NCI-H69 (cell line): Measurements from ENCODE around the gene CMTM2.
"Not testable (repeated sequence)": the region's sequence is repeated elsewhere in the genome, so short reads cannot be mapped to it uniquely, and the experiment has no call there.

Experiments used
- DNase-seq: peaks from one replicate; lab custom pipeline; 2025; lab: John Stamatoyannopoulos, UW

The CMTM2 gene

DNA sequence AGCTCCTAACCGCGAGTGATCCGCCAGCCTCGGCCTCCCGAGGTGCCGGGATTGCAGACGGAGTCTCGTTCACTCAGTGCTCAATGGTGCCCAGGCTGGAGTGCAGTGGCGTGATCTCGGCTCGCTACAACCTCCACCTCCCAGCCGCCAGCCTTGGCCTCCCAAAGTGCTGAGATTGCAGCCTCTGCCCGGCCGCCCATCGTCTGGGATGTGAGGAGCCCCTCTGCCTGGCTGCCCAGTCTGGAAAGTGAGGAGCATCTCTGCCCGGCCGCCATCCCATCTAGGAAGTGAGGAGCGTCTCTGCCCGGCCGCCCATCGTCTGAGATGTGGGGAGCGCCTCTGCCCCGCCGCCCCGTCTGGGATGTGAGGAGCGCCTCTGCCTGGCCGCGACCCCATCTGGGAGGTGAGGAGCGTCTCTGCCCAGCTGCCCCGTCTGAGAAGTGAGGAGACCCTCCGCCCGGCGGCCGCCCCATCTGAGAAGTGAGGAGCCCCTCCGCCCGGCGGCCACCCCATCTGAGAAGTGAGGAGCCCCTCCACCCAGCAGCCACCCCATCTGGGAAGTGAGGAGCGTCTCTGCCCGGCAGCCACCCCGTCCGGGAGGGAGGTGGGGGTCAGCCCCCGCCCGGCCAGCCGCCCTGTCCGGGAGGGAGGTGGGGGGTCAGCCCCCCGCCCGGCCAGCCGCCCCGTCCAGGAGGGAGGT, 51.4 kb downstream of the CMTM2 start:
- DNase-seq, result not testable (repeated sequence)

- not testable (repeated sequence) for DNase-seq
Measured at GRCh38 chr16:66631558-66631957, 52.3 kb downstream of the CMTM2 start.

- DNase-seq, result no peak
Measured at GRCh38 chr16:66634527-66635196, 55.4 kb downstream of the CMTM2 start.

DNA sequence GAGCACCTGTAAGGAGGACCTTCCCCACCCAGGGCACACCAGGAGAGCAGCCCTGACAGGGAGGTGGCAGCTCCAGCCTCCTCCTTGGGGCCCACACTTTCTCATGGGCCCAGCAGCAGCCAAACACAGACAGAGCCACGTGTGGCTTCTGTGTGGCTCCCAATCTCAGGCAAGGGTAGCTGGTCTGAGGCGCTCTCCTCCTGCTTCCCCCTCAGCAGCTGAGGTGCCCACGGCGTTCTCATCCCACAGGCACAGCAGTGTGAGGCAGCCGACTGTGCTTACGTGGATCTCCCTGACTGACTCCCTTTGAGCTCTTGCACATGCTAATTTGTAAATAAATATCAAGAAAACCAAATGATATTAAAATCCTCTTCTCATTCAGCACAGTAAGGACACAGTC, 56.1 kb downstream of the CMTM2 start:
- no peak for DNase-seq

GRCh38 chr16:66636199-66636598, 56.9 kb downstream of the CMTM2 start:
- no peak for DNase-seq

GRCh38 chr16:66637806-66638205, 58.5 kb downstream of the CMTM2 start:
- no peak for DNase-seq
